BJ (cell line): ENCODE measurements around the gene SAMD14. TPM values are rescaled to one million over a fixed set of nuclear protein-coding genes. Genes with fewer than 3 reads are reported as not detected.

Experiments
- CTCF ChIA-PET: fragments of 350-600 bp; formaldehyde crosslinking; extraction: SDS; loops from one replicate; lab custom pipeline; 2021; ENCODE audit warnings: antibody characterized with exemption, inconsistent platforms; lab: Yijun Ruan, JAX
- POLR2A ChIA-PET: fragments of 300-600 bp; sonication (Branson Sonifier 250); formaldehyde crosslinking; extraction: SDS; loops from one replicate; lab custom pipeline; 2021; ENCODE audit warnings: antibody characterized with exemption; lab: Charles Lee
- DNase-seq: peaks from one replicate; pipeline ENCODE4 v3.0.0-alpha.2; 2011; ENCODE audit warnings: low read depth
- H3K27me3 ChIP-seq: 2 replicates; pipeline ENCODE4 v1.6.0; 2011; ENCODE audit warnings: low read length; ENCODE audit not compliant: control insufficient read depth, insufficient read depth
- H3K36me3 ChIP-seq: 2 replicates; pipeline ENCODE4 v1.5.1; 2011; ENCODE audit warnings: low read length; ENCODE audit not compliant: control insufficient read depth, insufficient read depth
- H3K4me3 ChIP-seq: 2 replicates; pipeline ENCODE4 v1.5.1; 2011; ENCODE audit warnings: low read depth, mild to moderate bottlenecking, control low read depth, low read length
- CTCF ChIP-seq: IDR thresholded peaks from 2 replicates; pipeline ENCODE4 v1.5.1; 2011; ENCODE audit warnings: low read depth, mild to moderate bottlenecking, control low read depth, inconsistent platforms, low read length, moderate library complexity; ENCODE audit not compliant: insufficient read depth
- polyA plus RNA-seq: library from polyadenylated mRNA; depleted of rRNA; stranded (reverse); fragments of >200 nt; gene quantifications from 2 replicates; pipeline ENCODE4 v1.2.3, GENCODE V29; 2011

Gene SAMD14
- polyA plus RNA-seq, 1 experiment, result 5.3 TPM

- Histone ChIP-seq H3K4me3 (peak overlapping the region; percentile 67), H3K36me3 (no peaks in the 10 kb centered on the region), H3K27me3 (no peaks in the 10 kb centered on the region)
- TF ChIP-seq CTCF, result no peak
- ChIA-PET CTCF (interaction anchor here (0.6 to 3.8 kb wide), 19 partner anchors 9 to 210 kb away, joined by 3 to 30 read pairs (median 4); partner anchors contain the start of genes SGCA and TMEM92), POLR2A (interaction anchor here (0.6 to 1.7 kb wide), 4 partner anchors 22 to 490 kb away, joined by 4 to 8 read pairs (median 6); partner anchors contain the start of genes COL1A1 and SAMD14)
- peak; percentile 44 for DNase-seq
These were observed 22.1 kb upstream of the SAMD14 start for GRCh38 chr17:50151937-50152547.

- POLR2A ChIA-PET, result interaction anchor here (0.5 to 1.7 kb wide), 5 partner anchors 22 to 489 kb away, joined by 4 to 8 read pairs (median 5); partner anchors contain the start of genes COL1A1 and SAMD14
- no peak for DNase-seq
- CTCF ChIA-PET, result interaction anchor here (0.6 to 3.8 kb wide), 23 partner anchors 10 to 211 kb away, joined by 3 to 30 read pairs (median 4); partner anchors contain the start of genes SGCA and TMEM92
These were observed 21.3 kb upstream of the SAMD14 start for GRCh38 chr17:50151041-50151936.

GRCh38 chr17:50150354-50151040 is 20.5 kb upstream of the SAMD14 start, which contains the start of gene PPP1R9B:
TSS of gene PPP1R9B (minus strand) at chr17:50150677. CDS start at chr17:50150513, 164 bp downstream.
- peak within 1 kb of the TSS; percentile 67 for H3K4me3 ChIP-seq
- no peaks in the 10 kb centered on the region for H3K36me3 ChIP-seq
- TF ChIP-seq CTCF, result no peak
- POLR2A ChIA-PET, result interaction anchor here (1.7 kb wide), 1 partner anchor 53 kb away, joined by 6 read pairs; no protein-coding TSS in a partner anchor
- H3K27me3 ChIP-seq, result no peaks in the 10 kb centered on the region
- DNase-seq, result no peak
- CTCF ChIA-PET, result interaction anchor here (0.6 to 3.8 kb wide), 15 partner anchors 11 to 211 kb away, joined by 3 to 30 read pairs (median 4); partner anchors contain the start of gene SAMD14

More at GRCh38 chr17:50151041-50151936, 21.3 kb upstream of the SAMD14 start:
- TF ChIP-seq CTCF, result peak; percentile 75
- no peaks in the 10 kb centered on the region for H3K36me3 ChIP-seq
- H3K27me3 ChIP-seq, result no peaks in the 10 kb centered on the region
- peak overlapping the region; percentile 67 for H3K4me3 ChIP-seq

GRCh38 chr17:50149417-50150353 is 19.7 kb upstream of the SAMD14 start:
- Histone ChIP-seq H3K36me3 (no peaks in the 10 kb centered on the region; the same call in 1 of the 2 replicates), H3K4me3 (peak overlapping the region; percentile 67), H3K27me3 (no peaks in the 10 kb centered on the region)
- no peak for DNase-seq
- ChIA-PET CTCF (interaction anchor here (0.8 to 3.8 kb wide), 12 partner anchors 10 to 140 kb away, joined by 3 to 30 read pairs (median 4); partner anchors contain the start of genes PDK2 and SAMD14), POLR2A (interaction anchor here (0.5 kb wide), 2 partner anchors 54 to 363 kb away, joined by 4 to 10 read pairs; no protein-coding TSS in a partner anchor)
- no peak for TF ChIP-seq CTCF
